Left ventricle myocardium inferior (tissue), 1 donor: ENCODE results near the gene DDOST. TPM values are rescaled to one million over a fixed set of nuclear protein-coding genes. Genes with fewer than 3 reads are reported as not detected.

Source experiments
- DNase-seq: peaks from one replicate; pipeline ENCODE4 v3.0.0-alpha.2; 2020
- H3K27ac ChIP-seq: fragments of 200-600 bp; replicated peaks from 2 replicates; pipeline ENCODE4 v1.8.0; 2021
- H3K27me3 ChIP-seq: fragments of 200-600 bp; 2 replicates; pipeline ENCODE4 v1.8.0; 2021; ENCODE audit warnings: low read depth
- H3K36me3 ChIP-seq: fragments of 200-600 bp; 2 replicates; pipeline ENCODE4 v1.8.0; 2021
- H3K4me1 ChIP-seq: fragments of 200-600 bp; 2 replicates; pipeline ENCODE4 v1.8.0; 2021
- H3K4me3 ChIP-seq: fragments of 200-600 bp; 2 replicates; pipeline ENCODE4 v1.8.0; 2021; ENCODE audit warnings: mild to moderate bottlenecking, moderate library complexity
- H3K9me3 ChIP-seq: fragments of 200-600 bp; replicated peaks from 2 replicates; pipeline ENCODE4 v1.8.0; 2021
- intact Hi-C: fragments of 100-400 bp; cut with micrococcal nuclease; formaldehyde crosslinking; loops from one replicate; pipeline ENCODE4 v1.11.0; 2022
- total RNA-seq: library from RNA; stranded (reverse); fragmentation: NEBNext Ultra II Directional; extraction: Animal tissue kit (Norgen Biotek cat#: 25700); gene quantifications from one replicate; pipeline ENCODE4 v1.2.1, GENCODE V29; 2021
- TF ChIP-seq, protein P1 (sequence below): fragments of 200-600 bp; IDR thresholded peaks from 2 replicates; pipeline ENCODE4 v1.8.0; 2021; ENCODE audit warnings: antibody characterized with exemption, mild to moderate bottlenecking, borderline replicate concordance
- donor health status: DM: no; HTN: yes; CAD: no; lungs with severe emphysema.

DDOST gene
- total RNA-seq, 1 donor from 2014 or later = 120 TPM

DNA sequence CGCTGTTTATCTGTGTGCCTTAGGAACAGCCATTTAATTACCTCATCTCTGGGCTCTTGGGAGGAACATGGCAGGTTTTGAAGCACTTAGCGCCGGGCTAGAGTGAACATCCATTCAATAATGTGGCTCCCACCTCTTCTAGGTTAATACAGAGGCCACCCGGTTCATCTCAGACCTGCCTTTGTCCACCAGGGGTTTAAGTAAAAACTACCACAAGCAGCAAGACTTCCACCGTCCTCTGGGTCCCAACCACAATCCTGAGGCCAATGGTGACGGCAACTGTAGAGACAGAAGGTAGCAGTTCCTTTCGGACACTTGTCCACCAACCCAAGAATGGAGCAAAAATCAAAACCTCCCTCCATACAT is 924 bp upstream of the DDOST start:
- intact Hi-C loops = no loop called here
- Histone ChIP-seq H3K27me3 (no peaks in the 10 kb centered on the region), H3K9me3 (no peaks in the 10 kb centered on the region), H3K36me3 (peaks cover 13% of the 10 kb centered on the region), H3K4me3 (peak overlapping the region; percentile 86), H3K4me1 (peaks cover 65% of the 10 kb centered on the region), H3K27ac (peak overlapping the region; percentile 94)
- no peak for DNase-seq
- TF ChIP-seq, protein P1, sequence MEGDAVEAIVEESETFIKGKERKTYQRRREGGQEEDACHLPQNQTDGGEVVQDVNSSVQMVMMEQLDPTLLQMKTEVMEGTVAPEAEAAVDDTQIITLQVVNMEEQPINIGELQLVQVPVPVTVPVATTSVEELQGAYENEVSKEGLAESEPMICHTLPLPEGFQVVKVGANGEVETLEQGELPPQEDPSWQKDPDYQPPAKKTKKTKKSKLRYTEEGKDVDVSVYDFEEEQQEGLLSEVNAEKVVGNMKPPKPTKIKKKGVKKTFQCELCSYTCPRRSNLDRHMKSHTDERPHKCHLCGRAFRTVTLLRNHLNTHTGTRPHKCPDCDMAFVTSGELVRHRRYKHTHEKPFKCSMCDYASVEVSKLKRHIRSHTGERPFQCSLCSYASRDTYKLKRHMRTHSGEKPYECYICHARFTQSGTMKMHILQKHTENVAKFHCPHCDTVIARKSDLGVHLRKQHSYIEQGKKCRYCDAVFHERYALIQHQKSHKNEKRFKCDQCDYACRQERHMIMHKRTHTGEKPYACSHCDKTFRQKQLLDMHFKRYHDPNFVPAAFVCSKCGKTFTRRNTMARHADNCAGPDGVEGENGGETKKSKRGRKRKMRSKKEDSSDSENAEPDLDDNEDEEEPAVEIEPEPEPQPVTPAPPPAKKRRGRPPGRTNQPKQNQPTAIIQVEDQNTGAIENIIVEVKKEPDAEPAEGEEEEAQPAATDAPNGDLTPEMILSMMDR = no peak

DNA sequence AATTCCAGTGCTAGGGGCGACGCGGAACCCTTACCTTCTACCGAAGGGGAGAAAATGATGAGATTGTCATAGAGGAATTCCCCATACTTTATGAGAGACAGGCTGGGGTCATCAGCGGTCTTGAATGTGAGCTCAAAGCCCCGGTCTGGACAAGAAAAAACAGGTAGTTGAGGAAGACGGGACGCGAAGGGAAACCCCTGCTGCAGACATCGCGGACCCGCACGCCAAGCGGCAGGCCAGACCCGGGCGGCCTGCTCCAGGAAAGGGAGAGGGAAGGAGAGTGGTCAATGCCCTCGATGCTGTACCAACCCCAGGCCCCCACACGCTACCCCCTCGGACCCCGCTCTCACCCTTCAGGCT is 342 bp downstream of the DDOST start:
- intact Hi-C loops = no loop called here
- Histone ChIP-seq H3K27ac (peak overlapping the region; percentile 94), H3K4me1 (peaks cover 72% of the 10 kb centered on the region)

DNA sequence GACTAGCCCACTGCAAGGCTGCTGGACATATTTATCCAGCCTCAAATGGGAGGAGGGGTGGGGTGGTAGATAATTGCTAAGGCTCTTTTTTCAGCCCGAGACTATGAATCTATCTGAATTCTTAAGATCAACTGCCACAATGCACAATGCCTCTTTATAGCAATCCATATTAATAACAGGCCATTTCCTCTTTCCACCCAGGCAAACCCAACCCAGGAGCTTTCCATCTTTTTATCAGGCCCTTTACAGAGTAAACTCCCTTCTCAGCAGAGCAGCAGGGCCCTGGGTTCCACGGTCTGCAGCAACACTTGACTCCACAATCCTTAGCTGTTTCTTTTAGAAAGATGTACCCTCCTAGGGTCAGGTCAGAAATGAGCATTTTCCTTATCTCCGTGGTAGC is 806 bp downstream of the DDOST start:
- intact Hi-C loops = no loop called here

More for the DNA sequence above, 342 bp downstream of the DDOST start:
- no peaks in the 10 kb centered on the region for H3K9me3 ChIP-seq
- H3K27me3 ChIP-seq = no peaks in the 10 kb centered on the region
- TF ChIP-seq, protein P1 = no peak
- peak overlapping the region; percentile 86 for H3K4me3 ChIP-seq
- DNase-seq = no peak
- H3K36me3 ChIP-seq = peaks cover 25% of the 10 kb centered on the region

DNA sequence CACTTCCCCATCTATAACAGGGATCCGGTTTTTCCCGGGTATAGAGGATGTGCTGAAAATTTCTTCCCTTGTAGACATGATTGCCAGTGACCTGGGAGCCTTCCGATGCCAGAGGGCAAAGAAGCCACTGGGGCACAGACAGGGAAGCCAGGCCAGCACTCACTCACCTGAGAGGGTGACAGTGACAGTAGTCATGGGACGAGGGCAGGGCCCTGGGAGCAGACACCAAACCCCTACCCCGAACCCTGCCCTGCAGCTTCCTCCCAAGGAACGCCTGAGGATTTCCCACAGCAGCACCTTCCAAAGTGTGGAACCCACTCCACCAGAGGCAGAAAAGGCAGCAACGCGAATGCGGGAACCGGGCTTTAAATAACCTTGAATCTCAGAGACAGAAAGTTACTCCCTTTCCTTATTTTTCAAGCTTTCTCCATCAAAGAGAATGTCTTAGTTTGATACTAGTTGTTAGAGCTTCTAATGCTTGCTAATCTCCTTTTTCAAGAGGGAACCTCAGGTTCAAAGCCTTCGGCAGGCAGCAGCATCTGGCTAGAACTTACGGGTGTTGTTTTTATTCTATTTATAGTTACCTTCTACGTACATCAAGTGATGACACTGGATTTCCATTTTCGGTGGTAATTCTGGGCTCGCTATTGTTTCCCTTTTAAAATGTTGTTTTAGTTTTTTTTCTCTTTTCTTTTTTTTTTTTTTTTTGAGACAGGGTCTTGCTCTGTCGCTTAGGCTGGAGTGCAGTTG is 2.8 kb downstream of the DDOST start:
- H3K27ac ChIP-seq = peak overlapping the region; percentile 68
- intact Hi-C loops = no loop called here
- no peaks in the 10 kb centered on the region for H3K27me3 ChIP-seq
- peak overlapping the region; percentile 24 for H3K4me3 ChIP-seq
- no peak for DNase-seq
- TF ChIP-seq, protein P1 = no peak
- H3K36me3 ChIP-seq = peaks cover 50% of the 10 kb centered on the region
- H3K9me3 ChIP-seq = no peaks in the 10 kb centered on the region
- peaks cover 81% of the 10 kb centered on the region for H3K4me1 ChIP-seq

More for the DNA sequence above, 806 bp downstream of the DDOST start:
- no peak for DNase-seq
- H3K36me3 ChIP-seq = peaks cover 29% of the 10 kb centered on the region
- H3K9me3 ChIP-seq = no peaks in the 10 kb centered on the region
- no peaks in the 10 kb centered on the region for H3K27me3 ChIP-seq
- peaks cover 71% of the 10 kb centered on the region for H3K4me1 ChIP-seq
- H3K27ac ChIP-seq = peak overlapping the region; percentile 94
- H3K4me3 ChIP-seq = peak overlapping the region; percentile 86
- TF ChIP-seq, protein P1 = no peak

DNA sequence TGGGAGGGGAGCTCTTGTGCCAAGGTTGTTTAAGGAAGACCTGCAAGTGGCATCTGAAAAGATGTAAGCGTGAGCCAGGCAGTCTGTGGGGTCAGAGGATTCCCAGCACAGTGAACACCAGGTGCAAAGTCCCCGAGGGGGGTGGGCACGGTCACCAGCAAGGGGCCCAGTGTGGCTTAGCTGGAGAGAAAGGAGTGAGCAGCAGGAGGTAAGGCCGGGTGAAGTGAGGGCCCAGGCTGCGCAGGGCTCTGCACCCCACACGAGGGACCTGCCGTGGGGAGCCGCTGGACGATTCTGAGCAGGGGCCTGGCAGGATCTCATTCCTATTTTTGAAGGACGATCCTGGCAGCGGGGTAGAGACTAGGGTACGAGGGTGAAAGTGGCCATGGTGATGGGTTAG is 4.1 kb downstream of the DDOST start:
- H3K27me3 ChIP-seq = no peaks in the 10 kb centered on the region
- H3K27ac ChIP-seq = no peak overlapping the region
- no peaks in the 10 kb centered on the region for H3K9me3 ChIP-seq
- DNase-seq = no peak
- H3K36me3 ChIP-seq = peaks cover 63% of the 10 kb centered on the region
- no peak overlapping the region for H3K4me3 ChIP-seq
- intact Hi-C loops = no loop called here
- TF ChIP-seq, protein P1 = no peak
- H3K4me1 ChIP-seq = peaks cover 75% of the 10 kb centered on the region
